Neural progenitor cell (in vitro differentiated cells): ENCODE data around the gene RER1.

ENCODE experiments used
- EZH2 ChIP-seq: fragments of 200-600 bp; sonication (generic); IDR thresholded peaks from 2 replicates; pipeline ENCODE4 v1.6.1; 2017; ENCODE audit warnings: antibody characterized with exemption, mild to moderate bottlenecking, moderate library complexity
- TF ChIP-seq, protein P1 (sequence below): fragments of 200-600 bp; sonication (generic); IDR thresholded peaks from 2 replicates; pipeline ENCODE4 v1.5.1; 2017; ENCODE audit warnings: antibody characterized with exemption, mild to moderate bottlenecking

- TF ChIP-seq, protein P1, sequence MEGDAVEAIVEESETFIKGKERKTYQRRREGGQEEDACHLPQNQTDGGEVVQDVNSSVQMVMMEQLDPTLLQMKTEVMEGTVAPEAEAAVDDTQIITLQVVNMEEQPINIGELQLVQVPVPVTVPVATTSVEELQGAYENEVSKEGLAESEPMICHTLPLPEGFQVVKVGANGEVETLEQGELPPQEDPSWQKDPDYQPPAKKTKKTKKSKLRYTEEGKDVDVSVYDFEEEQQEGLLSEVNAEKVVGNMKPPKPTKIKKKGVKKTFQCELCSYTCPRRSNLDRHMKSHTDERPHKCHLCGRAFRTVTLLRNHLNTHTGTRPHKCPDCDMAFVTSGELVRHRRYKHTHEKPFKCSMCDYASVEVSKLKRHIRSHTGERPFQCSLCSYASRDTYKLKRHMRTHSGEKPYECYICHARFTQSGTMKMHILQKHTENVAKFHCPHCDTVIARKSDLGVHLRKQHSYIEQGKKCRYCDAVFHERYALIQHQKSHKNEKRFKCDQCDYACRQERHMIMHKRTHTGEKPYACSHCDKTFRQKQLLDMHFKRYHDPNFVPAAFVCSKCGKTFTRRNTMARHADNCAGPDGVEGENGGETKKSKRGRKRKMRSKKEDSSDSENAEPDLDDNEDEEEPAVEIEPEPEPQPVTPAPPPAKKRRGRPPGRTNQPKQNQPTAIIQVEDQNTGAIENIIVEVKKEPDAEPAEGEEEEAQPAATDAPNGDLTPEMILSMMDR = no peak
- no peak for TF ChIP-seq EZH2
Measured at GRCh38 chr1:2397007-2397679, 5.5 kb downstream of the RER1 start.
